NCI-H460 (cell line): ENCODE data around the gene GSK3B. TPM values are rescaled to one million over a fixed set of nuclear protein-coding genes. Genes with fewer than 3 reads are reported as not detected.

ENCODE experiments used
- DNase-seq: peaks from one replicate; pipeline ENCODE4 v3.0.0-alpha.2; 2016; ENCODE audit warnings: low read depth; ENCODE audit errors: extremely low read depth
- total RNA-seq: library from RNA; depleted of rRNA; stranded (reverse); fragments of >200 nt; shearing (Covaris generic); gene quantifications from 2 replicates; pipeline ENCODE4 v1.2.3, GENCODE V29; 2014

GSK3B gene
- total RNA-seq, 1 experiment from 2014 or later, result 49.9 TPM

GRCh38 chr3:120098710-120099109 lies 4.5 kb upstream of the GSK3B start:
- no peak for DNase-seq

GRCh38 chr3:120095979-120096426 lies 1.8 kb upstream of the GSK3B start:
- DNase-seq, result no peak

GRCh38 chr3:120095226-120095978 lies 1.2 kb upstream of the GSK3B start:
- DNase-seq, result peak; percentile 85

- DNase-seq, result peak; percentile 99
Observed at GRCh38 chr3:120094776-120095225, 554 bp upstream of the GSK3B start.

- DNase-seq, result no peak
Observed at GRCh38 chr3:120093119-120093910, 932 bp downstream of the GSK3B start.

GRCh38 chr3:120092474-120092873 lies 1.8 kb downstream of the GSK3B start:
- DNase-seq, result no peak

- DNase-seq, result no peak
Observed at GRCh38 chr3:120090422-120090821, 3.8 kb downstream of the GSK3B start.

- DNase-seq, result no peak
Observed at GRCh38 chr3:120089089-120089488, 5.2 kb downstream of the GSK3B start.

GRCh38 chr3:120088622-120089021 lies 5.6 kb downstream of the GSK3B start:
- DNase-seq, result no peak

GRCh38 chr3:120081719-120082118 lies 12.5 kb downstream of the GSK3B start:
- no peak for DNase-seq

- no peak for DNase-seq
Observed at GRCh38 chr3:120080836-120081235, 13.4 kb downstream of the GSK3B start.

GRCh38 chr3:120077731-120078130 lies 16.5 kb downstream of the GSK3B start:
- DNase-seq, result no peak

GRCh38 chr3:120072867-120073525 lies 21.3 kb downstream of the GSK3B start:
- DNase-seq, result no peak

GRCh38 chr3:120071259-120071658 lies 23.0 kb downstream of the GSK3B start:
- no peak for DNase-seq

GRCh38 chr3:120070263-120070981 lies 23.8 kb downstream of the GSK3B start:
- no peak for DNase-seq

GRCh38 chr3:120067083-120067482 lies 27.2 kb downstream of the GSK3B start:
- DNase-seq, result no peak

- DNase-seq, result no peak
Observed at GRCh38 chr3:120066634-120067033, 27.6 kb downstream of the GSK3B start.

GRCh38 chr3:120064641-120065040 lies 29.6 kb downstream of the GSK3B start:
- no peak for DNase-seq

GRCh38 chr3:120062474-120062873 lies 31.8 kb downstream of the GSK3B start:
- DNase-seq, result no peak

- no peak for DNase-seq
Observed at GRCh38 chr3:120059081-120059864, 35.0 kb downstream of the GSK3B start.
